Tibial nerve (tissue), 4 donors: ENCODE results near the gene C3orf33.

Source experiments
- EP300 ChIP-seq, 2 donors: sonication (generic); formaldehyde crosslinking; IDR thresholded peaks; one replicate each; pipeline ENCODE4 v1.6.1; 2017; ENCODE audit warnings: antibody characterized with exemption in 2 of 2, mild to moderate bottlenecking in 1 of 2
- POLR2A ChIP-seq, 2 donors: fragments of 450-650 bp; IDR thresholded peaks; one replicate each; pipeline ENCODE4 v1.6.1; 2017; ENCODE audit warnings: antibody characterized with exemption in 2 of 2, mild to moderate bottlenecking in 2 of 2, moderate library complexity in 2 of 2
- TF ChIP-seq, protein P1 (sequence below), 5 experiments: fragments of 200-600 bp in 3 of 5; fragments of 450-650 bp in 2 of 5; sonication (generic) in 3 of 5; IDR thresholded peaks; one replicate each; pipeline ENCODE4 v1.5.1; 2016 to 2019; ENCODE audit warnings: antibody characterized with exemption in 5 of 5, mild to moderate bottlenecking in 3 of 5, moderate library complexity in 2 of 5

DNA sequence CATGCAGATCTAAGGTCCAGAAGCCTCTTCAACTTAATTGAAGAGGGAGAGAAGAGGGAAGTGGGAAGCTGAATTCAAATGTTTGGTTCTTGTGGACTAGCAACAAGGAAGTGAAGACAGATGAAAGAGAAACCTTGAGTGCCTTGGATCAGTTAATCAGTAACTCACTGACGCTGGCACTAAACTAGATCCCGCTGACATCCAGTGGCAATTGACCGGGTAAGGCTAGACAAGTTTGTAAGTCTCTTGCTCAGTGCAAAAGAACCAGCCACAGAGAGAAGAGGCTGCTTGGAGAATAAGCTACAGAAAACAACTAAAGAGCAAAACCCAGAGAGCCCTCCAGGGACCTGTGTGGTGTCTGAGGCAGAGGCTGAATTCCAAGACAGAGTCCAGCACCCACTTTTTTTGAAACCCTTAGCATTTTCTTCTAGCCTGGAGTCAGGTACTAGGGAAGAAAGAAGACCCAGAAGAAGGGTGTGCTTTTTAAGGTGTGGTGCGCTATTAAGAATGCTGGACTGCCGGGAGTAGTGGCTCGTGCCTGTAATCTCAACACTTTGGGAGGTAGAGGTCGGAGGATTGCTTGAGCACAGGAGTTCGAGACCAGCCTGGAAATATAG lies 68.1 kb downstream of the C3orf33 start:
- TF ChIP-seq, protein P1, sequence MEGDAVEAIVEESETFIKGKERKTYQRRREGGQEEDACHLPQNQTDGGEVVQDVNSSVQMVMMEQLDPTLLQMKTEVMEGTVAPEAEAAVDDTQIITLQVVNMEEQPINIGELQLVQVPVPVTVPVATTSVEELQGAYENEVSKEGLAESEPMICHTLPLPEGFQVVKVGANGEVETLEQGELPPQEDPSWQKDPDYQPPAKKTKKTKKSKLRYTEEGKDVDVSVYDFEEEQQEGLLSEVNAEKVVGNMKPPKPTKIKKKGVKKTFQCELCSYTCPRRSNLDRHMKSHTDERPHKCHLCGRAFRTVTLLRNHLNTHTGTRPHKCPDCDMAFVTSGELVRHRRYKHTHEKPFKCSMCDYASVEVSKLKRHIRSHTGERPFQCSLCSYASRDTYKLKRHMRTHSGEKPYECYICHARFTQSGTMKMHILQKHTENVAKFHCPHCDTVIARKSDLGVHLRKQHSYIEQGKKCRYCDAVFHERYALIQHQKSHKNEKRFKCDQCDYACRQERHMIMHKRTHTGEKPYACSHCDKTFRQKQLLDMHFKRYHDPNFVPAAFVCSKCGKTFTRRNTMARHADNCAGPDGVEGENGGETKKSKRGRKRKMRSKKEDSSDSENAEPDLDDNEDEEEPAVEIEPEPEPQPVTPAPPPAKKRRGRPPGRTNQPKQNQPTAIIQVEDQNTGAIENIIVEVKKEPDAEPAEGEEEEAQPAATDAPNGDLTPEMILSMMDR (IDR thresholded peaks at IDR 0.05), result no peak
- no peak for TF ChIP-seq POLR2A (IDR thresholded peaks at IDR 0.05)
- no peak for TF ChIP-seq EP300 (IDR thresholded peaks at IDR 0.05)
